Measurements from ENCODE around the gene ANAPC2.

The ANAPC2 gene

DNA sequence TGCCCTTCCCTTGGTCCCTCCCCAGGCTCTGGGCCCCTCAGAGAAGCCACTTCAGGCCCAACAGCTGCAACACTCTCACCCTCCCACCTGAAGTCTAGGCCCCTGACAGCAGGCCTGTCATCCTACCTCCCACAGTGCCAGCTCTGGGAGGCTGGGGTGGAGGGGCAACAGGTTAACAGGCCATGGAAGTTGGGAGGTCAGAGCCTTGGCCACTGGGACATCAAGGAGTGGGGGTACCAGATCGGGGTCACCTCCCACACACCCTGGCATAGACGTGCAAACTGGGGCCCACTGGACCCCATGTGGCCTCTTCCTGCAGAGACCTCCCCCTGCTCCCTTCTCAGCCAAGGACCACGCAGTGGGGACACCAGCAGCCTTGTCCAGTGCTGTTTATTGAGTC, 2.9 kb upstream of the ANAPC2 start:
- Histone ChIP-seq H3K4me2 (ENCODE audit: low read length) (no peak overlapping the region), H3K9ac (ENCODE audit: low read length) (no peak overlapping the region), H2BK5ac (ENCODE audit: low read length) (no peak overlapping the region), H3K79me1 (ENCODE audit: low read length) (peaks cover 19% of the 10 kb centered on the region), H3K36me3 (ENCODE audit: control insufficient read depth, insufficient read depth, low read length) (no peaks in the 10 kb centered on the region), H3K4me3 (ENCODE audit: low read length) (no peak overlapping the region), H3K27ac (ENCODE audit: low read depth, low read length) (no peak overlapping the region), H3K56ac (ENCODE audit: low read length) (no peak overlapping the region), H3K4ac (ENCODE audit: low read depth, low read length) (no peak overlapping the region), H3K23ac (ENCODE audit: low read length) (no peak overlapping the region), H3K27me3 (ENCODE audit: insufficient read depth, low read length, poor library complexity) (no peaks in the 10 kb centered on the region), H3K4me1 (ENCODE audit: control insufficient read depth, low read depth, low read length) (peaks cover 3% of the 10 kb centered on the region), H2AK5ac (ENCODE audit: low read length) (no peak overlapping the region), H2BK120ac (ENCODE audit: low read depth, low read length) (no peak overlapping the region), H4K5ac (ENCODE audit: low read length) (no peak overlapping the region), H2BK15ac (replicated peaks; ENCODE audit: low read depth) (no peak overlapping the region), H3K79me2 (ENCODE audit: control insufficient read depth, insufficient read depth, low read length) (peaks cover 16% of the 10 kb centered on the region), H3K18ac (ENCODE audit: low read length) (no peak overlapping the region), H4K8ac (ENCODE audit: low read depth, low read length) (no peak overlapping the region)
- DNase-seq: no peak
- WGBS (ENCODE audit: extremely low coverage, insufficient coverage, low lambda C conversion rate): no CpG with 5 or more reads among the region's 3 CpGs

DNA sequence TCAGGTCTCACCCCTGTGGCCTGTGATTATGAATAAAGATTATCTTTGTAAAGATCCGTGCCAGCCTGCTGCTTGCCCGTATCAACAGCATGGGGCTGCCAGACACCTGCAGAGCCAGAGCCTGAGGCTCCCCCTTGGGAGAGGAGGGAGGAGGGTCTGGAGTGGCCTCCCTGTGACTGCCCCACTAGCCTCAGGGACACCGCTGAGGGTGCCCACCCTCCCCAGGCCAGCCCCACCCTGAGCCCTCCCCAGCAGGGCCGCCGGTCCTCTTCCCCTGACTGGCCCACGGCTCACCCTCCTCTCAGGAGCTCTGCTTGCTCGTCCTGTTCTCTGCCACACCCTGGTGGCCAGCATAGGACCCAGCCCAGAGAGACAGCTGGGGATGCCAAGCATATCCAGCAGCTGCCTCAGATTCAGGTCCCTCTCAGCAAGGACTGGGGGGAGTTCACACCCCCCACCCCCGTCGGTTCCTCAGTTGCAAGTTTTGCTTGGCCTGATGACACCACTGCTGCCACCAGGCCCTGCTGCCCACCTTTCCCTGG, 2.0 kb upstream of the ANAPC2 start:
- Histone ChIP-seq H3K56ac (ENCODE audit: low read length) (no peak overlapping the region), H3K79me1 (ENCODE audit: low read length) (peaks cover 19% of the 10 kb centered on the region), H3K4me1 (ENCODE audit: control insufficient read depth, low read depth, low read length) (peaks cover 3% of the 10 kb centered on the region), H3K4ac (ENCODE audit: low read depth, low read length) (no peak overlapping the region), H3K4me3 (ENCODE audit: low read length) (no peak overlapping the region), H3K4me2 (ENCODE audit: low read length) (no peak overlapping the region), H2BK5ac (ENCODE audit: low read length) (no peak overlapping the region), H4K5ac (ENCODE audit: low read length) (no peak overlapping the region), H3K79me2 (ENCODE audit: control insufficient read depth, insufficient read depth, low read length) (peaks cover 16% of the 10 kb centered on the region), H4K8ac (ENCODE audit: low read depth, low read length) (no peak overlapping the region), H3K27ac (ENCODE audit: low read depth, low read length) (no peak overlapping the region), H3K18ac (ENCODE audit: low read length) (no peak overlapping the region), H3K23ac (ENCODE audit: low read length) (no peak overlapping the region), H2BK120ac (ENCODE audit: low read depth, low read length) (no peak overlapping the region), H3K27me3 (ENCODE audit: insufficient read depth, low read length, poor library complexity) (no peaks in the 10 kb centered on the region), H2AK5ac (ENCODE audit: low read length) (no peak overlapping the region), H2BK15ac (replicated peaks; ENCODE audit: low read depth) (no peak overlapping the region), H3K9ac (ENCODE audit: low read length) (no peak overlapping the region), H3K36me3 (ENCODE audit: control insufficient read depth, insufficient read depth, low read length) (no peaks in the 10 kb centered on the region)
- no CpG with 5 or more reads among the region's 9 CpGs for WGBS (ENCODE audit: extremely low coverage, insufficient coverage, low lambda C conversion rate)
- DNase-seq: no peak

DNA sequence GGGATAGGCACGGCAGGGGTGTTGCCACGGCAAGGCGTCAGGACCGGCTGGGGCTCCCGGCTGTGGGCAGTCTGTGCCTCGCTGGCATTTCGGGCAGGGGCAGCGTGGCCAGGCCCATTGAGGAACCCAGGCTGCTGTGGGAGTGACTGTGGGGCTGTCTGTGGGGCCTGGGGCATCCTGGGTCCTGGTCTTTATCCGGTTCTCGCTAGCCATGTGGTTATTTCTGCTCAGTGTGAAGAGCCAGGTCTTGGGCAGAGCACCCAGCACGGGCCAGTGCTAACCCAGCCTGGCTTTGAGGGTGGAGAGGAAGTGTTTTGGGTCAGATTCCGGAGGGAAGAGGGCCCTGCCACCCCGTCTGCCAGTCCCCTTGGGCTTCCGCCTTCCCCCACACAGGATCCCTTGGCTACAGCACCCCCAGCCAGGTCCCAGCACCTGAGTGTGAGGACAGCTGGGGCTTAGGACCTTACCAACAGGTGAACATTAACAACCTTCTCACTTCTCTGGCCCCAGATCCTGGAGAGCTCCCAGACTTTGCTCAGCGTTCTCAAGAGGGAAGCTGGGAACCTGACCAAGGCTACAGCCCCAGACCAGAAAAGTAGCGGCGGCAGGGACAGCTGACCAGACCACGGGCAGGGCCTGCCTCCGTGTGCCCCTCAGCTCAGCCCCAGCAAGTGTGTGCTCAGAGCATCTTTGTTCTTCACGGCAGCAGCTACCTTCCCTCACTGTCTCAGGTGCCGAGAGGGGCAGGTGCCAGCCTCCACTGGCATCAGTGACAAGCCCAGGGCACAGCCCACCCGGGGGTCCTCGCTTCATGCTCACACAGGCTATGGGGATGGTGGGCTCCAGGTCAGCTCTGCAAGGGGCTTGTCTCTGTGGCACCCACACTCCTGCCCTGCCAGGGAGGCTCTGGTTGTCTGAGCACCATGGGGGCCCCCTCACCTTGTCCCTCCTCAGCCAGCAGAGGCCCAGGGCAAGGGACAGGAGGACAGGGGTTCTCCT, 1.2 kb upstream of the ANAPC2 start:
- peak overlapping the region; percentile 75 for H3K4me2 ChIP-seq (ENCODE audit: low read length)
- H3K23ac ChIP-seq (ENCODE audit: low read length): peak overlapping the region; percentile 66
- DNase-seq: no peak
- H3K79me2 ChIP-seq (ENCODE audit: control insufficient read depth, insufficient read depth, low read length): peaks cover 16% of the 10 kb centered on the region
- H3K4ac ChIP-seq (ENCODE audit: low read depth, low read length): no peak overlapping the region
- no peak overlapping the region for H3K18ac ChIP-seq (ENCODE audit: low read length)
- H2BK5ac ChIP-seq (ENCODE audit: low read length): no peak overlapping the region
- WGBS (ENCODE audit: extremely low coverage, insufficient coverage, low lambda C conversion rate): no CpG with 5 or more reads among the region's 23 CpGs
- H3K27me3 ChIP-seq (ENCODE audit: insufficient read depth, low read length, poor library complexity): no peaks in the 10 kb centered on the region
- peak overlapping the region; percentile 69 for H3K4me3 ChIP-seq (ENCODE audit: low read length)
- peak overlapping the region; percentile 98 for H3K56ac ChIP-seq (ENCODE audit: low read length)
- no peak overlapping the region for H2BK15ac ChIP-seq (replicated peaks; ENCODE audit: low read depth)
- no peak overlapping the region for H4K5ac ChIP-seq (ENCODE audit: low read length)
- no peak overlapping the region for H2AK5ac ChIP-seq (ENCODE audit: low read length)
- H2BK120ac ChIP-seq (ENCODE audit: low read depth, low read length): no peak overlapping the region
- H3K79me1 ChIP-seq (ENCODE audit: low read length): peaks cover 19% of the 10 kb centered on the region
- H3K4me1 ChIP-seq (ENCODE audit: control insufficient read depth, low read depth, low read length): peaks cover 3% of the 10 kb centered on the region
- peak overlapping the region; percentile 84 for H3K9ac ChIP-seq (ENCODE audit: low read length)
- H3K36me3 ChIP-seq (ENCODE audit: control insufficient read depth, insufficient read depth, low read length): no peaks in the 10 kb centered on the region
- peak overlapping the region; percentile 74 for H3K27ac ChIP-seq (ENCODE audit: low read depth, low read length)
- H4K8ac ChIP-seq (ENCODE audit: low read depth, low read length): no peak overlapping the region

DNA sequence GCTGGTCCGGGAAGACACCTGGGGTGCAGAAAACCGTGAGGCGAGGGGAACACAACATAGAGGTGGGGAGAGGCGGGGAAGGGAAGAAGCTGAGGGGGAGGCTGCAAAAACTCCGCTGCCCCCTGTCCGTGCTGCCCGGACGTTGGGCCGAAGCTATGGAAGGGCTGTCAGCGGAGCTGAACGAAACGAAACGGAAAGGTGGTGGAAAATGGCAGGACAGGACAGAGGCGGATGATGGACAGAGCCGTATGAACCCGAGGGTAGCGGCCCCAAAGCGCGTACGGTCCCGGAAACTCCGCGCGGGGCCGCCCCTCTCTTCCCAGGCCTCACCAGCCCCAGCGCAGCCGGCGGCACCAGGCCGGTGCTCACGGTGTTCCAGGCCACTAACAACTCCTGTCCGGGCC, 272 bp downstream of the ANAPC2 start:
- Histone ChIP-seq H3K18ac (ENCODE audit: low read length) (no peak overlapping the region), H2BK5ac (ENCODE audit: low read length) (no peak overlapping the region), H4K8ac (ENCODE audit: low read depth, low read length) (no peak overlapping the region), H3K79me1 (ENCODE audit: low read length) (peaks cover 19% of the 10 kb centered on the region), H3K4ac (ENCODE audit: low read depth, low read length) (no peak overlapping the region), H3K27ac (ENCODE audit: low read depth, low read length) (no peak overlapping the region), H2BK120ac (ENCODE audit: low read depth, low read length) (no peak overlapping the region), H3K4me3 (ENCODE audit: low read length) (peak overlapping the region; percentile 78), H3K79me2 (ENCODE audit: control insufficient read depth, insufficient read depth, low read length) (peaks cover 16% of the 10 kb centered on the region), H3K23ac (ENCODE audit: low read length) (no peak overlapping the region), H4K5ac (ENCODE audit: low read length) (no peak overlapping the region), H3K4me1 (ENCODE audit: control insufficient read depth, low read depth, low read length) (peaks cover 3% of the 10 kb centered on the region), H2BK15ac (replicated peaks; ENCODE audit: low read depth) (no peak overlapping the region), H3K36me3 (ENCODE audit: control insufficient read depth, insufficient read depth, low read length) (no peaks in the 10 kb centered on the region), H3K56ac (ENCODE audit: low read length) (peak overlapping the region; percentile 90), H3K27me3 (ENCODE audit: insufficient read depth, low read length, poor library complexity) (no peaks in the 10 kb centered on the region), H3K9ac (ENCODE audit: low read length) (peak overlapping the region; percentile 81), H3K4me2 (ENCODE audit: low read length) (peak overlapping the region; percentile 68), H2AK5ac (ENCODE audit: low read length) (no peak overlapping the region)
- no peak for DNase-seq
- WGBS (ENCODE audit: extremely low coverage, insufficient coverage, low lambda C conversion rate): no CpG with 5 or more reads among the region's 31 CpGs

DNA sequence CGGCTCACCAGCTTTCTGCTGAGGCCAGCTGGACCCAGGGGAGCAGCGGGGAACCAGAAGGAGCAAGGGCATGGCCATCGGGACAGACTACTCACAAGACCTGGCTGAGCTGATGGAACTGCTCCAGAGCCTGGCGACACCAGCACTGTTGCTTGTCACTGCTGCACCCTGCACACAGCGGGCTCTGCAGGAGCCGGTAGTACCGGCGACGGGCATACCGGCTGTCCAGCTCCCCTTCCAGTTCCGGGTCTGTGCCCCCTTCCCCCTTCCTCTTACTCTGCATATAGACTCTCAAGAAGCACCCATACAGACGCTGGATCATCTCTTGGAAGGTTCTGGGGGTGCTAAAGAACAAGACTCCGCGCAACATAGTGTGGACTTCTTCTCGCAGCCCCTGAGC, 974 bp downstream of the ANAPC2 start:
- Histone ChIP-seq H3K4me2 (ENCODE audit: low read length) (peak overlapping the region; percentile 68), H3K9ac (ENCODE audit: low read length) (peak overlapping the region; percentile 81), H3K79me1 (ENCODE audit: low read length) (peaks cover 19% of the 10 kb centered on the region), H3K23ac (ENCODE audit: low read length) (no peak overlapping the region), H3K56ac (ENCODE audit: low read length) (no peak overlapping the region), H4K8ac (ENCODE audit: low read depth, low read length) (no peak overlapping the region), H3K79me2 (ENCODE audit: control insufficient read depth, insufficient read depth, low read length) (peaks cover 16% of the 10 kb centered on the region), H4K5ac (ENCODE audit: low read length) (no peak overlapping the region), H2BK15ac (replicated peaks; ENCODE audit: low read depth) (no peak overlapping the region), H3K27ac (ENCODE audit: low read depth, low read length) (no peak overlapping the region), H3K36me3 (ENCODE audit: control insufficient read depth, insufficient read depth, low read length) (no peaks in the 10 kb centered on the region), H2BK5ac (ENCODE audit: low read length) (no peak overlapping the region), H3K27me3 (ENCODE audit: insufficient read depth, low read length, poor library complexity) (no peaks in the 10 kb centered on the region), H3K4me3 (ENCODE audit: low read length) (no peak overlapping the region), H3K18ac (ENCODE audit: low read length) (no peak overlapping the region), H3K4me1 (ENCODE audit: control insufficient read depth, low read depth, low read length) (peaks cover 3% of the 10 kb centered on the region), H3K4ac (ENCODE audit: low read depth, low read length) (no peak overlapping the region), H2BK120ac (ENCODE audit: low read depth, low read length) (no peak overlapping the region), H2AK5ac (ENCODE audit: low read length) (no peak overlapping the region)
- DNase-seq: no peak
- WGBS (ENCODE audit: extremely low coverage, insufficient coverage, low lambda C conversion rate): no CpG with 5 or more reads among the region's 15 CpGs
